ENCODE results near the gene LACRT. TPM values are rescaled to one million over a fixed set of nuclear protein-coding genes. Genes with fewer than 3 reads are reported as not detected.

Gene LACRT
- total and polyA plus RNA-seq, 2 of the 8 experiments (the other 6 are each of a cell fraction or from before 2014, with no cell fraction given) = not detected

DNA sequence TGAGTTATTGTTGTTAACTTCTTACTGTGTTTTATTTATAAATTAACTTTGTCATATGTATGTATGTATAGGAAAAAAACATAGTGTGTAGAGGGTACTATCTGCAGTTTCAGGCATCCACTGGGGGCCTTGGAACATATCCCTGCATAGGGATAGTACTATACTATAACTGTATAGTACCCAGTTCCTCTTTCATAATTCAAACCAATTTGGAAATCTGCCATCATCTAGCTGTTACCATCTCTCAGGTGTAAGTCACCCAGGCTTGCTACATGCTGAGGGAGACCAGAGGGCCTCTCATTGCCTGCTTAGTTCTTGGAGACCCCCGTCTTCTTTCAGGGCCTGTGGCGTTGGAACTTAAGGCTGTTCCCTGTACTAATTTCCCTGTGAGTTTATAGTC lies 26.4 kb upstream of the LACRT start (continued):
- TF ChIP-seq, protein P1, sequence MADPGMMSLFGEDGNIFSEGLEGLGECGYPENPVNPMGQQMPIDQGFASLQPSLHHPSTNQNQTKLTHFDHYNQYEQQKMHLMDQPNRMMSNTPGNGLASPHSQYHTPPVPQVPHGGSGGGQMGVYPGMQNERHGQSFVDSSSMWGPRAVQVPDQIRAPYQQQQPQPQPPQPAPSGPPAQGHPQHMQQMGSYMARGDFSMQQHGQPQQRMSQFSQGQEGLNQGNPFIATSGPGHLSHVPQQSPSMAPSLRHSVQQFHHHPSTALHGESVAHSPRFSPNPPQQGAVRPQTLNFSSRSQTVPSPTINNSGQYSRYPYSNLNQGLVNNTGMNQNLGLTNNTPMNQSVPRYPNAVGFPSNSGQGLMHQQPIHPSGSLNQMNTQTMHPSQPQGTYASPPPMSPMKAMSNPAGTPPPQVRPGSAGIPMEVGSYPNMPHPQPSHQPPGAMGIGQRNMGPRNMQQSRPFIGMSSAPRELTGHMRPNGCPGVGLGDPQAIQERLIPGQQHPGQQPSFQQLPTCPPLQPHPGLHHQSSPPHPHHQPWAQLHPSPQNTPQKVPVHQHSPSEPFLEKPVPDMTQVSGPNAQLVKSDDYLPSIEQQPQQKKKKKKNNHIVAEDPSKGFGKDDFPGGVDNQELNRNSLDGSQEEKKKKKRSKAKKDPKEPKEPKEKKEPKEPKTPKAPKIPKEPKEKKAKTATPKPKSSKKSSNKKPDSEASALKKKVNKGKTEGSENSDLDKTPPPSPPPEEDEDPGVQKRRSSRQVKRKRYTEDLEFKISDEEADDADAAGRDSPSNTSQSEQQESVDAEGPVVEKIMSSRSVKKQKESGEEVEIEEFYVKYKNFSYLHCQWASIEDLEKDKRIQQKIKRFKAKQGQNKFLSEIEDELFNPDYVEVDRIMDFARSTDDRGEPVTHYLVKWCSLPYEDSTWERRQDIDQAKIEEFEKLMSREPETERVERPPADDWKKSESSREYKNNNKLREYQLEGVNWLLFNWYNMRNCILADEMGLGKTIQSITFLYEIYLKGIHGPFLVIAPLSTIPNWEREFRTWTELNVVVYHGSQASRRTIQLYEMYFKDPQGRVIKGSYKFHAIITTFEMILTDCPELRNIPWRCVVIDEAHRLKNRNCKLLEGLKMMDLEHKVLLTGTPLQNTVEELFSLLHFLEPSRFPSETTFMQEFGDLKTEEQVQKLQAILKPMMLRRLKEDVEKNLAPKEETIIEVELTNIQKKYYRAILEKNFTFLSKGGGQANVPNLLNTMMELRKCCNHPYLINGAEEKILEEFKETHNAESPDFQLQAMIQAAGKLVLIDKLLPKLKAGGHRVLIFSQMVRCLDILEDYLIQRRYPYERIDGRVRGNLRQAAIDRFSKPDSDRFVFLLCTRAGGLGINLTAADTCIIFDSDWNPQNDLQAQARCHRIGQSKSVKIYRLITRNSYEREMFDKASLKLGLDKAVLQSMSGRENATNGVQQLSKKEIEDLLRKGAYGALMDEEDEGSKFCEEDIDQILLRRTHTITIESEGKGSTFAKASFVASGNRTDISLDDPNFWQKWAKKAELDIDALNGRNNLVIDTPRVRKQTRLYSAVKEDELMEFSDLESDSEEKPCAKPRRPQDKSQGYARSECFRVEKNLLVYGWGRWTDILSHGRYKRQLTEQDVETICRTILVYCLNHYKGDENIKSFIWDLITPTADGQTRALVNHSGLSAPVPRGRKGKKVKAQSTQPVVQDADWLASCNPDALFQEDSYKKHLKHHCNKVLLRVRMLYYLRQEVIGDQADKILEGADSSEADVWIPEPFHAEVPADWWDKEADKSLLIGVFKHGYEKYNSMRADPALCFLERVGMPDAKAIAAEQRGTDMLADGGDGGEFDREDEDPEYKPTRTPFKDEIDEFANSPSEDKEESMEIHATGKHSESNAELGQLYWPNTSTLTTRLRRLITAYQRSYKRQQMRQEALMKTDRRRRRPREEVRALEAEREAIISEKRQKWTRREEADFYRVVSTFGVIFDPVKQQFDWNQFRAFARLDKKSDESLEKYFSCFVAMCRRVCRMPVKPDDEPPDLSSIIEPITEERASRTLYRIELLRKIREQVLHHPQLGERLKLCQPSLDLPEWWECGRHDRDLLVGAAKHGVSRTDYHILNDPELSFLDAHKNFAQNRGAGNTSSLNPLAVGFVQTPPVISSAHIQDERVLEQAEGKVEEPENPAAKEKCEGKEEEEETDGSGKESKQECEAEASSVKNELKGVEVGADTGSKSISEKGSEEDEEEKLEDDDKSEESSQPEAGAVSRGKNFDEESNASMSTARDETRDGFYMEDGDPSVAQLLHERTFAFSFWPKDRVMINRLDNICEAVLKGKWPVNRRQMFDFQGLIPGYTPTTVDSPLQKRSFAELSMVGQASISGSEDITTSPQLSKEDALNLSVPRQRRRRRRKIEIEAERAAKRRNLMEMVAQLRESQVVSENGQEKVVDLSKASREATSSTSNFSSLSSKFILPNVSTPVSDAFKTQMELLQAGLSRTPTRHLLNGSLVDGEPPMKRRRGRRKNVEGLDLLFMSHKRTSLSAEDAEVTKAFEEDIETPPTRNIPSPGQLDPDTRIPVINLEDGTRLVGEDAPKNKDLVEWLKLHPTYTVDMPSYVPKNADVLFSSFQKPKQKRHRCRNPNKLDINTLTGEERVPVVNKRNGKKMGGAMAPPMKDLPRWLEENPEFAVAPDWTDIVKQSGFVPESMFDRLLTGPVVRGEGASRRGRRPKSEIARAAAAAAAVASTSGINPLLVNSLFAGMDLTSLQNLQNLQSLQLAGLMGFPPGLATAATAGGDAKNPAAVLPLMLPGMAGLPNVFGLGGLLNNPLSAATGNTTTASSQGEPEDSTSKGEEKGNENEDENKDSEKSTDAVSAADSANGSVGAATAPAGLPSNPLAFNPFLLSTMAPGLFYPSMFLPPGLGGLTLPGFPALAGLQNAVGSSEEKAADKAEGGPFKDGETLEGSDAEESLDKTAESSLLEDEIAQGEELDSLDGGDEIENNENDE (IDR thresholded peaks at IDR 0.05; ENCODE audit: insufficient replicate concordance, low read length) = no peak

Data from H1 (cell line).